HL-60 (cell line): ENCODE results near the gene GXYLT2.
A peak's percentile ranks its signal among the peaks of the same experiment; 100 is the strongest.

Experiments
- CTCF ChIP-seq: IDR thresholded peaks from one replicate; pipeline ENCODE4 v1.5.1; 2011; ENCODE audit warnings: low read length, control low read depth, inconsistent platforms; ENCODE audit not compliant: insufficient read depth
- GABPA ChIP-seq: IDR thresholded peaks from 2 replicates; pipeline ENCODE4 v1.6.1; 2012; ENCODE audit warnings: low read depth
- POLR2AphosphoS5 ChIP-seq: IDR thresholded peaks from 2 replicates; pipeline ENCODE4 v1.6.1; 2012; ENCODE audit warnings: low read depth
- REST ChIP-seq: IDR thresholded peaks from 2 replicates; pipeline ENCODE4 v1.6.1; 2012; ENCODE audit warnings: low read depth; ENCODE audit not compliant: insufficient replicate concordance

DNA sequence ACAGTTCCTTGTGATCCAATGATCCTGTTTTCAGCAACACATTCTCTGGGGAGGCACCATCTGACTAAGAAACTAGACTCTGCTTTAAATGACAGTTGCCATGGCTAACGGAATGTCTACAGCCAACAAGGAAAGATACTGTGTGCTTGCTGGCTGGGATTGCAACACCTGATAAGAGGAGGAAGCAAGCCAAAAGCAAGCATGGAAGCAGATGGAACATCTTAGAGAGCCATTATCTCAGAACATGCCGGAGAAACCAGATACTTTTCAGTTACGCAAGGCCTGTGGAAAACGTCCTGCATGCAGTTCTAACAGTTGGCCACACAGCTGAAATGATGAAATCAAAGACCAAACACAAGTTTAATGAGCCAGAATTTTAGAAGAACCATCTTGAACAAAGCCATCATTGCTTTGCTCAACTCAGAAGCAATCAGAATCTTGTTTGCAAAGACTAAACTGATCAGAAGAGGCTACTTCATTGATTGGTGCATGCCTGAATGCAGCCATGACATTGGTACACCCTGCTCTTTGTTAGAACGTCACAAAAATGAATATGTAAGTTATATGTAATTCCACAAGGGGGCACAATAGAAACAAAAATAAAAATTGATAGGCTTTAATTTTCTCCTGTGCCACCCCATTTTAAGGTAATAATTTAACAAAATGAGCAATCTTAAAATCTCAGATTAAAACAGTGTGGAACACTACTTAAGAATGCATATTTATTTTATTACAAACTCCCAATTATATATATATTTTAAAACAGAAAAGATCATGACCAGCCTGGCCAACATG is 50.8 kb downstream of the GXYLT2 start:
- TF ChIP-seq CTCF (peak; percentile 14), REST (no peak), POLR2AphosphoS5 (peak; percentile 71), GABPA (no peak)
